GM19023 (cell line): ENCODE results near the gene ZNF169.
"Not testable (repeated sequence)": the region's sequence is repeated elsewhere in the genome, so short reads cannot be mapped to it uniquely, and the experiment has no call there.

Experiments
- ATAC-seq: cut with Tn5 transposase; IDR thresholded peaks from one replicate; pipeline ENCODE4 v1.9.1; 2021; ENCODE audit warnings: mild to moderate bottlenecking, moderate library complexity; ENCODE audit not compliant: unreplicated experiment

Gene ZNF169

DNA sequence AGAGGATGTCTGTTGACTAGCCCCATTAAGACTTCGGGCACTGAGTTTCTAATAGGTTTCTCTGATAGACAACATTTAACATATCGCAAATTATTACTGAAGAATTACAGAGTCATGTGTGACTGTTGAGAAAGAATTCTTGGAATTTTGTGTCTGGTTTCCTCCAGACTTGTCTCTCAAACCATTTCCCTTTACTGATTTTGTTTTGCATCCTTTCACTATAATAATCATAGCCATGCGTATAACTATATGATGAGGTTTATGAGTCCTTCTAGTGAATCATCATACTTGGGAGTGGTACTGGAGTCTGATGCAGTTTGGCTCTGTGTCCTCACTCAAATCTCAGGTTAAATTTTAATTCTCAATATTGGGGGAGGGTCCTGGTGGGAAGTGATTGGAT is 27.0 kb downstream of the ZNF169 start:
- ATAC-seq, result no peak

DNA sequence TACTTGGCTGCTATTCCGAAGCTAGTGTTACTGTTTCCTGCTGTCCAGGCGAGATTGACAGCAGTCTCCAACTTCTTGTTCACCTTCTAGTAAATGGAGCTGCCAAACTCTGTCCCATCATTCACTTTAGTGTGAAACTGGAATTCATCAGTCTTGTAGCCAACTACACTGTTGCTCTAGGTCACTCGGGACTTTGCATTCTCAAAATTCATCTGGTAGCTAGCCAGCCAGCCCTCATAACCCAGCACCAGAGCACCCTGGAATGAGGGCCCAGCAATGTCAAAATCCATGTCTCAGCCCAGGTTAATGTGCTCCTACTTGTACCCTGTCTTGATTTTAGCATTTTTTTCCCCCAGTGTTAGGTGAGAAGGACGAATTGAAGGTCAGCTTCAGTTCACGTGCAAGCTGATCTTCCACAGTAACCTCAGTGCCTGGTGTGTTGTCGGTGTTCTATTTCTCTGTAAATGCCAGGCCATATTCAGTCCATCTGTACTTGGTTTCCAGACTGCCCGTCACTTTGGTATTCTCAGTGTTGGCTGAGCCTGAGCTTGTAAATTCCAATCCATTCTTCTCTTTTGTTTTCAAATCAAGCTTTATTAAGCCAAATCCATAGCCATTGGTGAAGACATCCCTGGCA is 28.9 kb downstream of the ZNF169 start:
- ATAC-seq, result no peak

DNA sequence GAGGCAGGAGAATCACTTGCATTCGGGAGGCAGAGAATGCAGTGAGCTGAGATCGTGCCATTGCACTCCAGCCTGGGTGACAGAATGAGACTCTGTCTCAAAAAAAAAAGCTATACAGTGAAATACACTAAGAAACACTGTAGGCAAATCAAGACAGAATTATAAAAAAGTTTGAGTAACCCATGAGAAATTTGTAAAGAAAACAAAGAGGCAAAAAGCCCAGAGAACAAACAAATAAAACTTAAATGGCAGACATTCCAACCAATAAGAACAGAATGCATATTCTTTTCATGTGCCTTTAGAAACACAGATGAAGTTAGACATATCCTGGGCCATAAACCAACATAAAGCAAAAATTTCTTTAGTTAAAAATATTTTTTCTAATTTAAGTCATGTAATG is 30.6 kb downstream of the ZNF169 start:
- no peak for ATAC-seq

DNA sequence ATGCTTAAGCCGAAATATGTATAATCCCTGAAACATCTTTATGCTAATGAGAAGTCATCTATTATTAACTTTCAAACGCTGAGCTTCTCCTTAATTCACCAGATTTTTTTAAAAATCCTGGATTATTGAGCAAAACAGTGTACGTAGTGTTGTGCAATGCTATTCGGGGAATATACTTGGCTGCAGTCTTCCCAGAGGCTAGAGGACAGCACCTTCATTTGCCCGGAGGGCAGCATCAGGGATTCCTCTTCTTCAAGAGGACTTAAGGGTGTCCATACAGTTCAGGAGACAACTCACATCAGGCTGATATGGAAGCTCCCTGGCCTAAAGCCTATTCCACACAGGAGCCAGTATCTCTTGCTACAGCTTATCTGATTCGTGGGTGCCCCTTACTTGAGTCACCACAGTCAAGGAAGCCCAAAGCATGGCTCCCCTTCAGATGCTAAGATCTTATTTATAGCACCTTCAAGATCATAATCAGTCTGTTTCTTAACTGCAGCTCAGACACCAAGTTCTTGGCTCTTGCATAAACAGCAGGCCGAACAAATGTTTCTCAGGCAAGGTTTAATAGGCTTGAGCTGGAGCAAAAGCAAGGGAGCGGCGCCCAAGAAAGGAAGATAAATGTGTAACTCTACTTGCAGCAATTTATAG is 40.0 kb downstream of the ZNF169 start:
- no peak for ATAC-seq

DNA sequence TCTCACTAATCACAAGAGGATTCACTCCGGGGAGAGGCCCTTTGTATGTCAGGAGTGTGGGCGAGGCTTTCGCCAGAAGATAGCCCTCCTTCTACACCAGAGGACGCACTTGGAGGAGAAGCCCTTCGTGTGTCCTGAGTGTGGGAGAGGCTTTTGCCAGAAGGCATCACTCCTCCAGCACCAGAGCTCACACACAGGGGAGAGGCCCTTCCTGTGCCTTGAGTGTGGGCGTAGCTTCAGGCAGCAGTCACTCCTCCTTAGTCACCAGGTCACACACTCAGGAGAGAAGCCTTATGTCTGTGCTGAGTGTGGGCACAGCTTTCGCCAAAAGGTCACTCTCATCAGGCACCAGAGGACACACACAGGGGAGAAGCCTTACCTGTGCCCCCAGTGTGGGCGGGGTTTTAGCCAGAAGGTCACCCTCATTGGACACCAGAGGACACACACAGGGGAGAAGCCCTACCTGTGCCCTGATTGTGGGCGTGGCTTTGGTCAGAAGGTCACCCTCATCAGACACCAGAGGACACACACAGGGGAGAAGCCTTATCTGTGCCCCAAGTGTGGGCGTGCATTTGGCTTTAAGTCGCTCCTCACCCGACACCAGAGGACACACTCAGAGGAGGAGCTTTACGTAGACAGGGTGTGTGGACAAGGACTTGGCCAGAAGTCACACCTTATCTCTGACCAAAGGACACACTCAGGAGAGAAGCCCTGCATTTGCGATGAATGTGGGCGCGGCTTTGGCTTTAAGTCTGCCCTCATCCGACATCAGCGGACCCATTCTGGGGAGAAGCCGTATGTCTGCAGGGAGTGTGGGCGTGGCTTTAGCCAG is 41.6 kb downstream of the ZNF169 start:
- no peak for ATAC-seq

DNA sequence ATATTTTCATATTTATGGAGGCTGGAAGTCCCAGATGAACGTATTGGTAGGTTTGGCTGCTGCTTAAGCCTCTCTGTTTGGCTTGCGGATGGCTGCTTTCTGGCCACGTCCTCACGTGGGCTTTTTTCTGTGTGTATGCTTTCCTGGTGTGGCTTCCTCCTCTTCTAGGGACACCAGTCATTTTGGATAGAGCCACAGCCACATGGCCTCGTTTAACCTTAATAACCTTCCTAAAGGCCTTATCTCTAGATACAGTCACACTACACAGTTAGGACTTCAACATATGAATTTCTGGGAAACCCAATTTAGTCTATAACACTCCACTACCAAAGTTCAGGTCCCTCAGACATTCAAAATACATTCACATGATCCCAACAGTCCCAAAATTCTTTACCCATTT is 42.5 kb downstream of the ZNF169 start:
- ATAC-seq, result no peak

DNA sequence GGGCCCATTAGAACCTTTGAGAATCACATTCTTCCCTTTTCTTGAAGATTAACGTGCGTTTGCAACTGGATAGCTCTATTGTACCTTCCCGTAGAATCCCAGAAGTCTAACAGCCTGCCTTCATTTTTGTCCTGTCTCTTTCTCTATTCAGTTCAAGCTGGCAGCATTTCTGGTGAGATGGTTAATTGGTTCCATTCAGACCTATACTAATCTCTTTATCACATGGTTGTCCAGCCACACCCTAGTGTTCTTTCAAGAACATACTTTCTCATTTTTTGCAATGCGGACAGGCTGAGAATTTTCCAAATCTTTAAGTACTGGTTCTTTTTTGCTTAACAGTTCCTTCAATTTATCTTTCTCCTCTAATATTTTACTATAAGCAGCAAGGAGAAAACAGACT is 43.3 kb downstream of the ZNF169 start:
- ATAC-seq, result no peak

DNA sequence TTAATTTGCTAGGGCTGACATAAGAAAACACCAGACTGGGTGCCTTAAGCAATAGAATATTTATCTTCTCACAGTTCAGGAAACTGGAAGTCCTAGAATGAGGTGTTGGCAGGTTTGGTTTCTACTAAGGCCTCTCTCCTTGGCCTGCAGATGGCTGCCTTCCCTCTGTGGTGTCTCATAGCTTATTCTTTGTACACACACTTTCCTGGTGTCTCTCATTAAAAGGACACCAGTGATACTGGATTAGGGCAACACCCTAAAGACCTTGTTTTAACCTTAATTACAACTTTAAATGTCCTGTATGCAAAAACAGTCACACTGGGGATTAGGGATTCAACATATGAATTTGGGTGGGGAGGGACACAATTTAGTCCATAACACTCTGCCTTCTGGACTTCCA is 44.2 kb downstream of the ZNF169 start:
- no peak for ATAC-seq

DNA sequence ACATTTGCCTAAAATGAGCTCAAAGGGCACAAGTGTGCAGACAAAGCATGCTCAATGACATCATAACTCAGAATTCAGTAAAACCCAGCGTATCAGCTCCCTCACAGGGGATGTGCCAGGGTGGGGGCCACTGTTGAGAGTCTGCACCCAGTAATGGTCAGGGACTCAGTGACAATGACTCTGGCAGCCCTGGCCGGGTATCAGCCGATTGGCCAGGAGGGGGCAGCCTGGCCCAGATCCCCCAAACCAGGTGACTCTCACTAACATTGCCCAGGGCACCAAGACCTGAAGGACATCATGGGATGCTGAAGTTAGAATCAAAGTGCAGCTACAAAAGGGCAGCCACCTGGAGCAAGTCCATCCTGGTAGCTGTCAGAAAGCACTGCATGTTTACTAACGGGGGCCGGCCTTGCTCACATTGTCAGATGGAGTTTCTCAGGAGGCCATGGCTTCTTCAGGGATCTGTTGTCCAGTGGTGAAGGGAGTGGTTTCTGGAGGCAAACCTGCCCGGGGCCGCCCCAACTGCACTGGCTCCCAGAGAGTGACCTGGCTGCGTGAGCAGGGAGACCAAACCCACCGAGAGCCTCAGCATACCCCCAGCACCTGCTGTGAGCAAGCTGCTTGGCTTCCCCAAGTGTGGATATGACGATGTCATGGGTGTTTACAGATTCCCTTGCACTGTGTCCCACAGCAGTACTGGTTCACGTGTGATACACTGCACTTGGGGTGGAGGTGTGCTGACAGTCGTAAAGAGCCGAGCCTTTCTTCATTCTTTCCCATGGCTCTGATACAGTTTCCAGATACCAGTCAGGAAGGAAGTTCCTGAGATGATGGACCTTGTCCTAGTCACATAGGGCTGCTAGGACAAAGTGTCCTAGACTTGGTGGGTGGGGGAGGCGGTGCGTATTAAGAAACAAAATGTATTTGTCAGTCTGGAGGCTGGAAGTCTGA is 56.2 kb downstream of the ZNF169 start:
- ATAC-seq, result not testable (repeated sequence)

DNA sequence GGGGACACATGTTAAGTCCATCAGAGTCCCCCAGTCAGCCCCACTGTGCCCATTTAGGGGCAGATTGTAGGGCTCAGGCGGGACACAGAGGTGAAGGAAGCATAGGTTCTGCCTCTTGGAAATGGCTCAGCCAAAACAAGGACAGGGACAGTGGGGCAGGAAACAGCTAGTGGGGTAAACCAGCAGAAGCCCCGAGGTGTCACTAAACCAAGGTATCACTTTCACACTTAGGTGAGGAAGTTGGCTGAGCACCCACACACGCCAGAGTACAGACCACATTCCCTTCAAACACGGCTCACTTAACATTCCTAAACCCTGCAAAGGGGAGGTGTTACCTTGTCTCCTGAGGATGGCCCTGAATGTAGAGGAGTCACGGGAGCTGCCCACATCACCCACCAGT is 57.1 kb downstream of the ZNF169 start:
- ATAC-seq, result peak; percentile 80

DNA sequence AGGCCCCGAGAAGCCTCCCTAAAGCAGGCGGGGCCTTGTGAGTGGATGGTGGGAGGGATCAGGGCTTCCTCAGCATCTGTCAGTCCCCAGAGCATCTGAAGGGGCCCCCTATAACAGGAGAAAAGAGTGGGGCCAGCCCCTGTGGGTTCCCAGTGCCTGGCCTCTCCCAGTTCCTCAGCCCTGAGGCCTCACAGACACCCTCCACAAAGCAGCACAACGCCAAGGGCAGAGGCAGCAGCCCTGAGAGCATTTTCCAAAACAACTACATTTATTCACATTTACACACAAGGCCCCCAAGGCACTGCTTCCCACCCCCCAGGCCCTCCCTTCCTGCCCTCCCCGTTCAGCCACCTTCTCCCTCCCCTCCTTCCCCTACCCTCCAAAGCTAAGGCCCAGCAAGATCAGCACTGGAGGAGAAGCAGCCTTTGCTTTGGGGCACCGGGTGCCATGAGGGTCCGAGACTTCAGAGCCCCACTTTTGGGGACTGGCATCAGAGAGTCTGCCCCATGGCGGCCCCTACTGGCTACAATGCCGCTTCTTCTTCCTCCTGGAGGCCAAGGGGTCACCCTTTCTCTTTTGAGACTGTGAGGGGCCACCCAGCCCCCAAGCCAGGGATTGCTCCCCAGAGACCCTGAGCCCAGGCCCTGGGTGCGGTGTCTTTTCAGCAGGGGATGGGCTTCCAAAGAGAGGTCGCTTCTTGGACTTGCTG is 59.0 kb downstream of the ZNF169 start:
- ATAC-seq, result not testable (repeated sequence)

DNA sequence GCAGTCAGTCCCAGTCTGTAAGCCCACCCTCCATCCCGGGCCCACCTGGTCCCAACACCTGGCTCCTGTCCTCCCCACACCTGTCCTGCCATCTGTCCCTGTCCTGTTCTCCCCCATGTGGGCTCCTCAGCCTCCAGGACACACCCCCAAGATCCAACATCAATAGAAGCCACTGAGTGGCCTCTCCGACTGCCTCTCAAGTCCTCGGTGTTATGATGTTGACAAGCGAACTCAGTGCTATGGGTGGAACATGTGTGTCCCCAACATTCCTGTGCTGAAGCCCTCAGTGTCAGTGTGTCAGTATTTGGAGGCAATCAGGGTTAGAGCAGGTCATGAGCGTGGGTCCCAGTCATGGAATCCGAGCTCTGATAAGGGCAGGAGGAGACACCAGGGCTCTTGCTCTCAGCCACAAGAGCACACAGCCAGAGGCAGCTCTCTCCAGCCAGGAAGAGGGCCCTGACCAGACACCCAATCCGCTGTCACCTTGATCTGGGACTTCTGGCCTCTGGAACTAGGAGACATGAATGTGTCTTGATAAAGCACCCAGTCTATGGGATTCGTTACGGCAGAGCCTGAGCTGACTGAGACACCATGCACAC is 63.3 kb downstream of the ZNF169 start:
- not testable (repeated sequence) for ATAC-seq

DNA sequence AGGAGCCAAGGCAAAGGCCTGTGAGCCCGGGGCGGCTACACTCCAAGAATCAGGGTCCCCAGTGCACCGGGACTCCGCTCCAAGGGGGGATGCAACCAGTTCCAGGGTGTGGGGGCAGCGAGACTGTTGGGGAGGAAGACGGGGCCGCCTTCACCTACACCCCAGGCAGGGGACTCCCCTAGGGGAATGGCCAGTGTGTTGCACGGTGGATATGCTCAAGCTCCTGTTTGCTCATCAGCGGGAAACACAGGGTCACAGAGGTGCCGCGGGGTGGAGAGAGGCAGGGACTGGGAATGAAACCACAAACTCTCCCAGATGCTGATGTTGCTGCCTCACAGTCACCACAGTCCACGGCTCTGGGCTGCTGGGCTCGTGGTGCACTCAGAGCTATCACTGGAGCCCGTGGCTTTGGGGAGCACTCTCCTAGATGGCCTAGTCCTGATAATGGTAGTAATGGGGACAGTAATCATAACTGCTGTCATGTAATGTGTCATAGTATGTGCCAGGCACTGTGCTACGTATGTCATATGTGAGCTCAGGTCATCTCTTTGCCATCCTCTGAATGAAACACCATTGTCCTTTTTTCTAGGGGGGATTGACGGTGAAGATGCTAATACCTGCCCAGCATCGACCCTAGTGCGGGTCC is 64.2 kb downstream of the ZNF169 start:
- not testable (repeated sequence) for ATAC-seq

DNA sequence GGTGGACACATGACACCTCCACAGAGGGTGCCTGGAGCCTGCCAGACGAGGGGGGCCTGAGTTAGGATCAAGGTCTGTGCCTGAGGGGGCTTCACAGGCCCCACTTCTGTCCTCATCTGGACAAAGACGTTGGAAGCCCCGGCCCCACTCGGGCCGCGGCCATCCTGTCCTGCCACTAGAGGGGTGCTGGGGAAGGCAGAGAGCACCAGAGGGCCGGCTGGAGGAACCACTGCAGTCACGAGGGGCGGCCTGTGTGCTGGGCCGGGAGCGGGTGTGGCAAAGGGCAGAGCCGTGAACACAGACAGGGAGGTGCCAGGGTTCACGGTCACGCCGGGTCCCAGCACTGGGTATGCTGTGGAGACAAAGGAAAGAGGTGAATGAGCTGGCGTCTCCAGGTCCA is 66.5 kb downstream of the ZNF169 start:
- not testable (repeated sequence) for ATAC-seq

DNA sequence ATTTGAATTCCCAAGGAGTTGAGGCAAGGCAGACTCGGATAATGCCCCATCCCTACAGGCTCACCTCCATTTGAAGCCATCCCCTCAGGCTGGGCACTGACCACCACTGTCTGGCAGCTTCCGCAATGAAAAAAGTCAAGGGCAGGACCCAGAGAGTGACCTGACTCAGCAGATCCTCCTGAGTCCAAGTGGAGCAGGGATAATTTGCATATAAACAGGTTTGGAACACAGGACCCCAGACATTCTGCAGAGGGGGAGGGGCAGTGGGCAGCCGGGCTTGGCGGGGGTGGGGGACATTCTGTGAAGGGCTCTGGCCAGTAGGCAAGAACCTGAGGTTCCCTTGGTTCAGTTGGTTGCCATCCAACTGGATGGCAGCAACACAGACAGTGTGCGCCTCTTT is 69.4 kb downstream of the ZNF169 start, which contains the start of gene NUTM2F:
Gene NUTM2F, minus strand, starts transcription at position 101 of the 400 bp plus-strand sequence. Its CDS starts 21 bp downstream, at position 80.
- ATAC-seq, result not testable (repeated sequence)

DNA sequence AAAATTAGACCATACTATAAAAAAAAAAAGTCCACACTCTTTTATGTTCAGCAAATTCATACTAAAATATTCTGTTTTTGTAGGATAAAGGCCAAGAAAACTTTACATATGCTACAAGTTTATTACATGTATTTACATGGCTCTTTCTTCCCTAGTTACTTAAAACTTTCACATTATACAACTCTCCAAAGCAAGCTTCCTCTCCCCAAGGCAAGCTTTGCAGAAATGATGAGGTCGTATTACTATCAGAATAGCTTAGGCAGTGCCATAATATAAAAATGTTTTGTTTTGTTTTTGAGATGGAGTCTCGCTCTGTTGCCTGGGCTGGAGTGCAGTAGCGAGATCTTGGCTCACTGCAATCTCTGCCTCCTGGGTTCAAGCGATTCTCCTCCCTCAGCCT is 77.3 kb downstream of the ZNF169 start:
- ATAC-seq, result not testable (repeated sequence)

DNA sequence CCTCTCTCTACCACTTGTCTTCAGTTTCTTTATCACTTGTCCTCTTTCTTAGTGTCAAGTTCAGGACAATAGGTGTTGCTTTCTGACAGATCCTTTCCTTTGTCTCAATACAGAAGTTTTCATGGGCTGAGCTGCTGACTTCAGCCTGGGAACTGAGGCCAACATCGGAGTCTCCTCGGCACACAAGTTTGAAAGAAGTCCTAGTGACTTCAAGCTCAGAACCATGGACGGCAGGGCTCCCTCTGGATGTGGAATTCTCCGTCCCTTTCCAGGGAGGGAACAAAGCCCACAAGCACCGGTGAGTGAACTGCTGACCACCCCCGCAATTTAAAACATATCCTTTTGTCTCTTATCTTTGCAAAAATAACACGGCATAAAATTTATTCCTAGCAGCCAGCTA is 79.6 kb downstream of the ZNF169 start:
- not testable (repeated sequence) for ATAC-seq

DNA sequence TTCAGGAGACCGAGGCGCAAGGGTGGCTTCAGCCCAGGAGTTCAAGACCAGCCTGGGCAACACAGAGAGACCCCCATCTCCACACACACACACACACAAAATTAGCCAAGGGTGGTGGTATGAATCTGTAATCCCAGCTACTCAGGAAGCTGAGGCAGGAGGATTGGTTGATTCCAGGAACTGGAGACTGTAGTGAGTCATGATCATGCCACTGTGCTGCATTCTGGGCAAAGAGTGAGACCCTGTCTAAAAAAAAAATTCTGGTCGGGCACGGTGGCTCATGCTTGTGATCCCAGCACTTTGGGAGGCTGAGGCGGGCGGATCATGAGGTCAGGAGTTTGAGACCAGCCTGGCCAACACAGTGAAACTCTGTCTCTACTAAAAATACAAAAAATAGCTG is 80.6 kb downstream of the ZNF169 start:
- not testable (repeated sequence) for ATAC-seq

DNA sequence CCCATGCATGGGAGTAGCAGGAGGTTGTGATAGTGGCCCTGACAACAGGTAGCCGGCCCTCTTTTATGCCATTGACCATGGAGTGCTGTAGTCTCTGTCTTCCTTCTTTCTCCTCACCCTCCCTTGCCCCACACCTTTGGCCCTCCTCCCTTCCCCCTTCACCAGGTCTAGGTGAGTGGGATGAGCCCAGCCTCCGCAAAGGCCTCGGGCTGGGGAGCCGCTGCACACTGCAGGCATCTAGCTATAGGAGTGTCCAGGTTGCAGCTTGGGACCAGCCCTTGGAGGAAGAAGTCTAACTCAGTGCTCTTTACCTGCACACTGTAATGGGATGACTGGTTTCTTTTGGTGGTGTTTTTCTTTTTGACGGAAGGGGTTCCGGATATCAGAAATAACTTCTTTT is 81.7 kb downstream of the ZNF169 start:
- ATAC-seq, result not testable (repeated sequence)
